ENCODE results near the gene PEX16. TPM values are rescaled to one million over a fixed set of nuclear protein-coding genes. Genes with fewer than 3 reads are reported as not detected.

PEX16 gene
- total RNA-seq, 2 donors from 2014 or later = 32.2 to 37.8 TPM

- whole genome bisulfite sequencing, 2 experiments (ENCODE audit: insufficient coverage in 1 of 2, insufficient read length in 1 of 2) = 92 to 94% methylated on average over 8 to 14 of the region's 14 CpGs
- peaks cover 27% of the 10 kb centered on the region for H3K36me3 Mint-ChIP-seq (ENCODE audit: low read depth)
Observed at GRCh38 chr11:45930031-45930794, 12.5 kb upstream of the PEX16 start.

GRCh38 chr11:45929486-45930030, 11.9 kb upstream of the PEX16 start:
- Histone ChIP-seq H3K4me1 (ENCODE audit: control insufficient read depth, insufficient read depth, low read length) (no peaks in the 10 kb centered on the region), H3K36me3 (ENCODE audit: control insufficient read depth, insufficient read depth, low read length) (peaks cover 20% of the 10 kb centered on the region), H3K9ac (ENCODE audit: extremely low read depth, low read length, poor library complexity, severe bottlenecking) (no peak overlapping the region), H3K4me3 (ENCODE audit: low read length) (no peak overlapping the region), H3K27ac (ENCODE audit: low read depth, low read length) (no peak overlapping the region), H3K27me3 (ENCODE audit: control insufficient read depth, insufficient read depth, low read length, poor library complexity, severe bottlenecking) (peaks cover 2% of the 10 kb centered on the region), H3K9me3 (ENCODE audit: control insufficient read depth, low read length) (no peaks in the 10 kb centered on the region)
- Mint-ChIP-seq H3K4me1 (peaks cover 4% of the 10 kb centered on the region), H3K36me3 (ENCODE audit: low read depth) (peaks cover 22% of the 10 kb centered on the region), H3K4me3 (no peak overlapping the region), H3K9me3 (no peaks in the 10 kb centered on the region), H3K27me3 (ENCODE audit: insufficient read depth) (peaks cover under 1% of the 10 kb centered on the region), H3K27ac (no peak overlapping the region)
- TF ChIP-seq CTCF (conservative IDR thresholded peaks at IDR 0.05) = no peak
- WGBS, 2 experiments (ENCODE audit: insufficient coverage in 1 of 2, insufficient read length in 1 of 2) = 90% methylated on average over 10 of the region's 10 CpGs; no CpG with 5 or more reads in 1 of the 2 experiments
- no peak for DNase-seq

More at GRCh38 chr11:45930031-45930794, 12.5 kb upstream of the PEX16 start:
- no peak overlapping the region for H3K4me3 ChIP-seq (ENCODE audit: low read length)
- H3K4me1 Mint-ChIP-seq = peaks cover 11% of the 10 kb centered on the region
- no peaks in the 10 kb centered on the region for H3K27me3 ChIP-seq (ENCODE audit: control insufficient read depth, insufficient read depth, low read length, poor library complexity, severe bottlenecking)
- no peaks in the 10 kb centered on the region for H3K9me3 ChIP-seq (ENCODE audit: control insufficient read depth, low read length)
- no peaks in the 10 kb centered on the region for H3K27me3 Mint-ChIP-seq (ENCODE audit: insufficient read depth)
- H3K36me3 ChIP-seq (ENCODE audit: control insufficient read depth, insufficient read depth, low read length) = peaks cover 25% of the 10 kb centered on the region
- H3K27ac ChIP-seq (ENCODE audit: low read depth, low read length) = no peak overlapping the region
- H3K9me3 Mint-ChIP-seq = no peaks in the 10 kb centered on the region
- no peak for TF ChIP-seq CTCF (conservative IDR thresholded peaks at IDR 0.05)
- H3K4me3 Mint-ChIP-seq = no peak overlapping the region
- DNase-seq = no peak
- no peak overlapping the region for H3K9ac ChIP-seq (ENCODE audit: extremely low read depth, low read length, poor library complexity, severe bottlenecking)
- no peak overlapping the region for H3K27ac Mint-ChIP-seq
- H3K4me1 ChIP-seq (ENCODE audit: control insufficient read depth, insufficient read depth, low read length) = peaks cover 4% of the 10 kb centered on the region

GRCh38 chr11:45928535-45929215, 11.0 kb upstream of the PEX16 start:
- Histone ChIP-seq H3K27ac (ENCODE audit: low read depth, low read length) (no peak overlapping the region), H3K27me3 (ENCODE audit: control insufficient read depth, insufficient read depth, low read length, poor library complexity, severe bottlenecking) (peaks cover 11% of the 10 kb centered on the region), H3K9me3 (ENCODE audit: control insufficient read depth, low read length) (no peaks in the 10 kb centered on the region), H3K4me3 (ENCODE audit: low read length) (no peak overlapping the region), H3K36me3 (ENCODE audit: control insufficient read depth, insufficient read depth, low read length) (peaks cover 12% of the 10 kb centered on the region), H3K4me1 (ENCODE audit: control insufficient read depth, insufficient read depth, low read length) (no peaks in the 10 kb centered on the region), H3K9ac (ENCODE audit: extremely low read depth, low read length, poor library complexity, severe bottlenecking) (no peak overlapping the region)
- DNase-seq = peak; percentile 42
- H3K4me3 Mint-ChIP-seq = no peak overlapping the region
- no peak for TF ChIP-seq CTCF (conservative IDR thresholded peaks at IDR 0.05)
- no peak overlapping the region for H3K27ac Mint-ChIP-seq
- no peaks in the 10 kb centered on the region for H3K9me3 Mint-ChIP-seq
- H3K27me3 Mint-ChIP-seq (ENCODE audit: insufficient read depth) = peaks cover 7% of the 10 kb centered on the region
- H3K36me3 Mint-ChIP-seq (ENCODE audit: low read depth) = peaks cover 14% of the 10 kb centered on the region
- WGBS, 2 experiments (ENCODE audit: insufficient coverage in 1 of 2, insufficient read length in 1 of 2) = 92 to 93% methylated on average over 10 to 13 of the region's 13 CpGs
- H3K4me1 Mint-ChIP-seq = peaks cover 3% of the 10 kb centered on the region

Data from endodermal cell (in vitro differentiated cells).